VCaP (cell line): ENCODE results near the gene UCK1.

Source experiments
- H3K27ac ChIP-seq: fragments of 450-650 bp; 2 replicates; pipeline ENCODE4 v1.5.1; 2017
- TF ChIP-seq, protein P1 (sequence below): fragments of 450-650 bp; conservative IDR thresholded peaks from 2 replicates; pipeline ENCODE4 v1.5.1; 2017; ENCODE audit warnings: mild to moderate bottlenecking, moderate library complexity

UCK1 gene

DNA sequence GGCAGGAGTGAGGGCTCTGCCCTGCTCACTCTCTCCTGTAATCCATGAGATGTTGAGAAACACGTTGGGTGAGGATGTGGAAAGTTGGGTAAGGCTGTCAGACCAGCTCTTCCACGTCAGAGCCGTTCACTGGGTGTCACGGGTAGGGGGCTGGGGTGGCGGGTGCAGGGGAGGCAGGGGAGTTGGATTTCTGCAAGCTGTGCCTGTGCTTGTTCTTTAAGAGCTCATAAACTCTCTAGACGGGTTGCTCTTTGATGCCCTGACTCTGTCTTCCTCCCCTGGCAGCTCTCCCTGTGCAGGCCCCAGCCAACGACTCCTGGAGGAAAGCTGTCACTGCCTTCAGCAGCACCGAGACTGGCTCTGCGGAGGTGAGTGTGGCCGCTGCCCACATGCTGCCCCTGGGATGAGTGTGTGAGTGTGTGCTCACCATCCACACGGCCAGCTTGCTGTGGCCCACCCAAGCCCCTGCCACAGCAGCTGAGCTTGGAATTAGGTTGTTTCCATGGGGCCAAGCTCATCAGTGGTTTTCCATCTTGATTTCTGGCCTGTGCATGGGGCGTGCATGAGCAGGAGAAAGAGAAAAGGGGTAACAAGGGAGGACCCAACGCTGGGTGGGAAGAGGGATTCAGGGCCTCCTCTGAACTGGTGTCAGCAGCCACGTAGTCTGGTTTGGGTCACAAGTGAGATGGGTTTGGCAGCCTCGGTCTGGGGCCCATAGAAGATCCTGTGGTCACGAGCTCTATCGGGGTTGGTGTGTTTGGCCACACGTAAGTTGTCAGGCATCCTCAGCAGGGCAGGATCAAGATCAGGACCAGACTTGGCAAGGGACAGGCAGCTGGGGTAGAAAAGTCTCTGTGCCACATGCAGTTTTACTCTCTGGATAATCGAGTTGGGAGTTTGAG is 49.4 kb downstream of the UCK1 start:
- TF ChIP-seq, protein P1, sequence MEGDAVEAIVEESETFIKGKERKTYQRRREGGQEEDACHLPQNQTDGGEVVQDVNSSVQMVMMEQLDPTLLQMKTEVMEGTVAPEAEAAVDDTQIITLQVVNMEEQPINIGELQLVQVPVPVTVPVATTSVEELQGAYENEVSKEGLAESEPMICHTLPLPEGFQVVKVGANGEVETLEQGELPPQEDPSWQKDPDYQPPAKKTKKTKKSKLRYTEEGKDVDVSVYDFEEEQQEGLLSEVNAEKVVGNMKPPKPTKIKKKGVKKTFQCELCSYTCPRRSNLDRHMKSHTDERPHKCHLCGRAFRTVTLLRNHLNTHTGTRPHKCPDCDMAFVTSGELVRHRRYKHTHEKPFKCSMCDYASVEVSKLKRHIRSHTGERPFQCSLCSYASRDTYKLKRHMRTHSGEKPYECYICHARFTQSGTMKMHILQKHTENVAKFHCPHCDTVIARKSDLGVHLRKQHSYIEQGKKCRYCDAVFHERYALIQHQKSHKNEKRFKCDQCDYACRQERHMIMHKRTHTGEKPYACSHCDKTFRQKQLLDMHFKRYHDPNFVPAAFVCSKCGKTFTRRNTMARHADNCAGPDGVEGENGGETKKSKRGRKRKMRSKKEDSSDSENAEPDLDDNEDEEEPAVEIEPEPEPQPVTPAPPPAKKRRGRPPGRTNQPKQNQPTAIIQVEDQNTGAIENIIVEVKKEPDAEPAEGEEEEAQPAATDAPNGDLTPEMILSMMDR = no peak
- H3K27ac ChIP-seq = peak overlapping the region; percentile 63

DNA sequence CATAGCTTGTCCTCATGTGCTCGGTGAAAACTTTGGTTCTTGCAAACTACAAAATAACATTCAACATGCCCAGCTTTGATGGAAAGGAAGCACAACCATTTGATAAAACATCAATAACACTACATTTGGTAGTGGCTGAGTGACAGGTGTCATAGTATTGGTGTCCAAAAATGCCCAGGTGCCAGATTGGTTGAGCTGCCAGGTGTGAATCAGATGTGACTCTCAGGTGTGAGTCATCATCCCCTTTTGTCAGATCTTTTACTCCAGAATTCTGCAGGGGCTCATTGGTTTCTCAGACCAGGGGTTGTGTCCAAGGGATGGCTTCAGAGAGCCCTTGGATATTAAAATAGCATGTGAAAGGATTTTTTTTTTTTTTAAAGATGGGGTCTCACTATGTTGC is 50.8 kb downstream of the UCK1 start:
- TF ChIP-seq, protein P1 = no peak
- H3K27ac ChIP-seq = peak overlapping the region; percentile 63

DNA sequence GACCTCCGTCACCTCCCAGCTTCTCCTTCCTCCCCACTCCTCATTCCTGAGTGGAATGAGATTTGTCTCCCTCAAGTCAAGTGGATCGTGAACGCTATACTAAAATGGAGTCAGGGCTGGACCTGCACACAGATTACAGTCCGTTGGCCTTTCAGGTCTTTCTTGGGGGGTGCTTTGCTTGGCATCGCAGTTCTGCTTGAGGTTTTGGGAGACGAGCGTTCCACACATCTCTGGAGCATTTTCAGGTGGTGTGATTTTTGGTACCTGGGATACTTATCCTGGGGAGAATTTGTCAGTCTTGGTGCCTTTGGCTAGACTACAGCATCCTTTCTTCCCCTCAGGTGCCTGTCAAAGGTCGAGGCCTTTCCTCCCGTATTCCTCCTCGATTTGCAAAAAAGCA is 52.2 kb downstream of the UCK1 start:
- TF ChIP-seq, protein P1 = no peak
- H3K27ac ChIP-seq = peak overlapping the region; percentile 63

DNA sequence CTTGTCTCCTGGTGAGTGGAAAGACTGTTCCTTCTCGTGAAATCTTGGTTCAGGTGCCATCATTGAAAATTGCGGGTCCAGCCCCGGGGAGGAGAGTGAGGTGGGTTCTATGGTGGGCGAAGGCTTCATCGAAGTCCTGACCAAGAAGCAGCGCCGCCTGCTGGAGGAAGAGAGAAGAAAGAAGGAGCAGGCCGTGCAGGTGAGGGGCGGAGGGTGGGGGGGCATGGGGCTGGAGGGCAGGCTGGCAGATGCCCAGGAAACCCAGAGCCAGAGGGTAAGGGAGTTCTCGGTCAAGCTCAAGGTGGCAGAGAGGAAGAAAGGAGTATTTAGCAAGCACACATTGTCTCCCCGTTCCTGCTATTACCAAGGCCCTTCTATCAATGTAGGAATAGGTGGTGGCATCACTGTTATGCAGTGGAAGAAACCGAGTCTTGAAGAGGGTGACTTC is 52.6 kb downstream of the UCK1 start:
- peak overlapping the region; percentile 63; the same call in 1 of the 2 replicates for H3K27ac ChIP-seq
- TF ChIP-seq, protein P1 = peak; percentile 82

DNA sequence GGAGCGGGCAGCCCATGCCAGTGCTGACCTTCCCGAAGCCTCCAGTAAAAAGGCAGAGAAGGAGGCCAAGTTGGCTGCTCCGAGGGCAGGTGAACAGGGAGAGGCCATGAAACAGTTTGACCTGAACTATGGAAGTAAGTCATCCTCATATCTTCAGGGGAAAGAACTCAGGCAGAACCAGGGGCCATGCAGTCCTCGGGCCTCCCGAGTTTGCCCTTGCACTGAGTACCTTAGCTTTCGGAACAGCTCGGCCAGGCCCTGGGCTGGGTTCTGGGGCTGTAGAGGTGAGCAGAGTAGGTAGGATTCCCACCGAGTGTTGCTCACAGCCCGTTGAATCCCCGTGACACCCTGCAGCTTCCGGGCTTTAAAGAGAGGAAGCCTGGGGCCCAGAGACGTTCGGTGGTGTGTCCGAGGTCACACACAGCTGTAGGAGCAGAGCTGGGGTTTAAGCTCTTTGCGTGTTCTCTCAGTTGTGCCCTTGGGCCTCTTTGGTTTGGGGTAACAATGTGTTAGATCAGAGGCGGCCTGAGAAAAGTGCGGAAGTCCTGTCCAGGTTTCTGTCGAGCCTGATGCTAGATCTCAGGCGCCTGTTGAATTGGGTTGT is 53.1 kb downstream of the UCK1 start:
- H3K27ac ChIP-seq = peak overlapping the region; percentile 63
- TF ChIP-seq, protein P1 = no peak

DNA sequence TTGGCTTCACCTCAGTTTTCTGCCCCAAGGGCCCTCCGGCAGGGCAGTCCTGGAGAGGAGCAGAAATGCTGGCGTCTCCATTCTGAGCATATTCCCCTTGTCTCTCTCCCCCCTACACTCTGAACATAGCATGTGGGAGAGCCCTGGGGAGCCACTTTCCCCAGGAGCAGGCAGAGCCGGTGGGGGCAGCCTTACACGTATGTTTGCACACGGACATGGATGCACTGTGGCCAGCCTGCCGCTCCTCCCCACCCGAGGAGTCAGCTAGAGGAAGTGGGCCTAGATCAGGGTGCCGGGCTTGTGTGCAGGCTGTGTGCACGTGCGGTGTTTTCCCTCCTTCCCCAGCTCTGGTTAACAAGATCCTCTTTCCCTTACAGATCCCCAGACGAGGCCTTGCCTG is 53.7 kb downstream of the UCK1 start:
- TF ChIP-seq, protein P1 = no peak
- peak overlapping the region; percentile 63 for H3K27ac ChIP-seq

DNA sequence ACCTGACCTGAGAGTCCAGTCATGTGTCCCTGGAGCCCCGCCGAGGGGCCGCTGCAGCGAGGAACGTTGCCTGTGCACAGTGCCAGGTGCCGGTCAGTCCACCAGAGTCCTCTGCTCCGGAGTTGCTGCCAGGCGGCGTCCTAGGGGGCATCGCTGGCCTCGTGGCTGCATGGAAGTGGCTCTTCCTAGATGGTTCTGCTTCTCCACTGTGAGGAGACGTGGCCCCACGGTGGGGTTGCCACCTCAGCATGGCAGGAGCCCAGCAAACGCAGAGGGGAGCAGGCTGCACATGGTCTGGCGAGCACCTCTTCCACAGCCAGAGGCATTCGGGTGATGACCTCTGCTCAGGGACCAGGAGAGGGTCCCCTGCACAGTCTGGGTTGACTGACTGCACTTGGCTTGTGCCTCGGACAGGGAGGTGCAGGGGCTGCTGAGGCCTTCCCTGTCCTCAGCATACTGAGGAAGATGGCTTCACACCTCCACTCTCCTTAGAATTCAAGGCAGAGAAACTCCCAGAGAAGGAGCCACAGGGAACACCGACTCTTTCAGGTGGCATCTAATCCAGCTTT is 54.2 kb downstream of the UCK1 start:
- TF ChIP-seq, protein P1 = no peak
- H3K27ac ChIP-seq = peak overlapping the region; percentile 63
